HEK293 (cell line): ENCODE measurements around the gene BRD1.

ENCODE experiments used
- CTCF ChIA-PET: fragments of 350-600 bp; formaldehyde crosslinking; extraction: SDS; loops from one replicate; lab custom pipeline; 2021; ENCODE audit warnings: antibody characterized with exemption; lab: Yijun Ruan, JAX
- POLR2A ChIA-PET: fragments of 300-600 bp; formaldehyde crosslinking; extraction: SDS; loops from one replicate; lab custom pipeline; 2020; ENCODE audit warnings: antibody characterized with exemption, inconsistent platforms; lab: Yijun Ruan, JAX
- H3K27ac ChIP-seq: fragments of 200-500 bp; sonication (Bioruptor generic); 2 replicates; pipeline ENCODE4 v1.5.1; 2014; ENCODE audit warnings: low read depth, low read length, control low read depth, inconsistent platforms; ENCODE audit errors: extremely low read depth
- H3K36me3 ChIP-seq, 2 experiments: fragments of 200-500 bp in 1 of 2; sonication (Bioruptor generic) in 1 of 2; 1 replicate in 1 of 2; 2 replicates in 1 of 2; pipeline ENCODE4 v1.5.1; 2014 to 2017; ENCODE audit warnings: inconsistent platforms in 2 of 2, low read length in 2 of 2; ENCODE audit not compliant: control insufficient read depth in 2 of 2, insufficient read depth in 1 of 2
- H3K4me1 ChIP-seq: fragments of 200-500 bp; sonication (Bioruptor generic); 2 replicates; pipeline ENCODE4 v1.5.1; 2014; ENCODE audit warnings: mild to moderate bottlenecking, low read length, inconsistent platforms; ENCODE audit not compliant: control insufficient read depth, insufficient read depth
- H3K4me3 ChIP-seq: 2 replicates; pipeline ENCODE4 v1.5.1; 2011; ENCODE audit warnings: low read depth, mild to moderate bottlenecking, control low read depth, low read length, moderate library complexity
- H3K9me3 ChIP-seq: fragments of 200-500 bp; sonication (Bioruptor generic); 2 replicates; pipeline ENCODE4 v1.5.1; 2014; ENCODE audit warnings: low read depth, low read length, inconsistent platforms; ENCODE audit not compliant: control insufficient read depth, insufficient read depth
- BCL11B ChIP-seq: fragments of 450-650 bp; formaldehyde crosslinking; IDR thresholded peaks from 2 replicates; pipeline ENCODE4 v1.5.1; 2016; ENCODE audit warnings: low read depth, missing biosample characterization, missing genetic modification characterization
- HOXA7 ChIP-seq: sonication (generic); formaldehyde crosslinking; IDR thresholded peaks from 2 replicates; pipeline ENCODE4 v1.8.1; 2022; ENCODE audit warnings: missing genetic modification reagents, borderline replicate concordance
- KLF17 ChIP-seq: fragments of 450-650 bp; formaldehyde crosslinking; IDR thresholded peaks from 2 replicates; pipeline ENCODE4 v1.5.1; 2016; ENCODE audit warnings: missing biosample characterization, missing genetic modification characterization
- OVOL3 ChIP-seq: fragments of 450-650 bp; formaldehyde crosslinking; IDR thresholded peaks from 2 replicates; pipeline ENCODE4 v1.5.1; 2016; ENCODE audit warnings: missing biosample characterization, missing genetic modification characterization
- PRDM1 ChIP-seq: fragments of 450-650 bp; formaldehyde crosslinking; IDR thresholded peaks from 2 replicates; pipeline ENCODE4; 2016; ENCODE audit warnings: missing biosample characterization, missing genetic modification characterization
- ZFHX2 ChIP-seq: fragments of 450-650 bp; formaldehyde crosslinking; conservative IDR thresholded peaks from 2 replicates; pipeline ENCODE4 v1.5.1; 2016; ENCODE audit warnings: missing biosample characterization, missing genetic modification characterization
- ZNF140 ChIP-seq: fragments of 450-650 bp; formaldehyde crosslinking; IDR thresholded peaks from 2 replicates; pipeline ENCODE4 v1.5.1; 2016; ENCODE audit warnings: missing biosample characterization, missing genetic modification characterization
- ZNF155 ChIP-seq: fragments of 450-650 bp; formaldehyde crosslinking; IDR thresholded peaks from 2 replicates; pipeline ENCODE4 v1.5.1; 2016; ENCODE audit warnings: missing biosample characterization, missing genetic modification characterization
- ZNF174 ChIP-seq: fragments of 450-650 bp; formaldehyde crosslinking; IDR thresholded peaks from 2 replicates; pipeline ENCODE4 v1.5.0; 2017; ENCODE audit warnings: missing biosample characterization, mild to moderate bottlenecking, missing genetic modification characterization
- ZNF23 ChIP-seq: fragments of 450-650 bp; formaldehyde crosslinking; IDR thresholded peaks from 2 replicates; pipeline ENCODE4 v1.5.1; 2016; ENCODE audit warnings: missing biosample characterization, missing genetic modification characterization, borderline replicate concordance
- ZNF248 ChIP-seq: fragments of 450-650 bp; formaldehyde crosslinking; IDR thresholded peaks from 2 replicates; pipeline ENCODE4 v1.5.1; 2017; ENCODE audit warnings: missing biosample characterization, missing genetic modification characterization
- ZNF514 ChIP-seq: fragments of 450-650 bp; formaldehyde crosslinking; IDR thresholded peaks from 2 replicates; pipeline ENCODE4 v1.5.1; 2016; ENCODE audit warnings: missing biosample characterization, missing genetic modification characterization
- ZNF580 ChIP-seq: fragments of 450-650 bp; formaldehyde crosslinking; IDR thresholded peaks from 2 replicates; pipeline ENCODE4 v1.5.1; 2016; ENCODE audit warnings: missing biosample characterization, missing genetic modification characterization
- ZNF660 ChIP-seq: fragments of 450-650 bp; IDR thresholded peaks from 2 replicates; pipeline ENCODE4 v1.5.1; 2018; ENCODE audit warnings: missing biosample characterization, mild to moderate bottlenecking, missing genetic modification characterization
- ZNF768 ChIP-seq: fragments of 450-650 bp; formaldehyde crosslinking; IDR thresholded peaks from 2 replicates; pipeline ENCODE4 v1.5.1; 2018; ENCODE audit warnings: missing biosample characterization, mild to moderate bottlenecking, missing genetic modification characterization
- ZNF785 ChIP-seq: fragments of 450-650 bp; formaldehyde crosslinking; IDR thresholded peaks from 2 replicates; pipeline ENCODE4 v1.5.1; 2016; ENCODE audit warnings: missing biosample characterization, missing genetic modification characterization
- ZNF830 ChIP-seq: fragments of 450-650 bp; IDR thresholded peaks from 2 replicates; pipeline ENCODE4 v1.5.0; 2018; ENCODE audit warnings: missing biosample characterization, missing genetic modification characterization, low read depth, mild to moderate bottlenecking, moderate library complexity
- ZNF843 ChIP-seq: fragments of 450-650 bp; formaldehyde crosslinking; IDR thresholded peaks from 2 replicates; pipeline ENCODE4 v1.5.1; 2016; ENCODE audit warnings: missing biosample characterization, missing genetic modification characterization
- ZXDB ChIP-seq: fragments of 450-650 bp; formaldehyde crosslinking; IDR thresholded peaks from 2 replicates; pipeline ENCODE4 v1.5.1; 2016; ENCODE audit warnings: missing biosample characterization, missing genetic modification characterization
- TF ChIP-seq, protein P1 (sequence below): fragments of 450-650 bp; formaldehyde crosslinking; IDR thresholded peaks from 2 replicates; pipeline ENCODE4 v1.5.1; 2016; ENCODE audit warnings: missing biosample characterization, missing genetic modification characterization
- TF ChIP-seq, protein P2 (sequence below): fragments of 450-650 bp; formaldehyde crosslinking; IDR thresholded peaks from 2 replicates; pipeline ENCODE4 v1.5.1; 2016; ENCODE audit warnings: missing biosample characterization, missing genetic modification characterization
- TF ChIP-seq, protein P3 (sequence below): fragments of 450-650 bp; formaldehyde crosslinking; IDR thresholded peaks from 2 replicates; pipeline ENCODE4 v1.5.1; 2016; ENCODE audit warnings: missing biosample characterization, missing genetic modification characterization, borderline replicate concordance

The BRD1 gene

GRCh38 chr22:49774499-49775151 is 53.0 kb downstream of the BRD1 start:
- ChIA-PET CTCF (interaction anchor here (0.6 to 0.7 kb wide), 2 partner anchors 39 to 46 kb away, joined by 3 to 4 read pairs; no protein-coding TSS in a partner anchor), POLR2A (no interaction called here)
- no peak overlapping the region for H3K27ac ChIP-seq
- H3K4me1 ChIP-seq = no peaks in the 10 kb centered on the region
- TF ChIP-seq ZNF174 (tag by site-specific recombination) (no peak), ZXDB (tag by site-specific recombination) (no peak), PRDM1 (tag by site-specific recombination) (no peak), ZNF785 (no peak), ZNF514 (tag by site-specific recombination) (no peak), BCL11B (tag by site-specific recombination) (no peak), ZNF140 (tag by site-specific recombination) (no peak), ZNF768 (tag by site-specific recombination) (no peak), OVOL3 (no peak), ZFHX2 (no peak), ZNF155 (tag by site-specific recombination) (no peak), ZNF580 (tag by site-specific recombination) (no peak), ZNF843 (tag by site-specific recombination) (no peak), ZNF23 (tag by site-specific recombination) (no peak)
- TF ChIP-seq, protein P1, sequence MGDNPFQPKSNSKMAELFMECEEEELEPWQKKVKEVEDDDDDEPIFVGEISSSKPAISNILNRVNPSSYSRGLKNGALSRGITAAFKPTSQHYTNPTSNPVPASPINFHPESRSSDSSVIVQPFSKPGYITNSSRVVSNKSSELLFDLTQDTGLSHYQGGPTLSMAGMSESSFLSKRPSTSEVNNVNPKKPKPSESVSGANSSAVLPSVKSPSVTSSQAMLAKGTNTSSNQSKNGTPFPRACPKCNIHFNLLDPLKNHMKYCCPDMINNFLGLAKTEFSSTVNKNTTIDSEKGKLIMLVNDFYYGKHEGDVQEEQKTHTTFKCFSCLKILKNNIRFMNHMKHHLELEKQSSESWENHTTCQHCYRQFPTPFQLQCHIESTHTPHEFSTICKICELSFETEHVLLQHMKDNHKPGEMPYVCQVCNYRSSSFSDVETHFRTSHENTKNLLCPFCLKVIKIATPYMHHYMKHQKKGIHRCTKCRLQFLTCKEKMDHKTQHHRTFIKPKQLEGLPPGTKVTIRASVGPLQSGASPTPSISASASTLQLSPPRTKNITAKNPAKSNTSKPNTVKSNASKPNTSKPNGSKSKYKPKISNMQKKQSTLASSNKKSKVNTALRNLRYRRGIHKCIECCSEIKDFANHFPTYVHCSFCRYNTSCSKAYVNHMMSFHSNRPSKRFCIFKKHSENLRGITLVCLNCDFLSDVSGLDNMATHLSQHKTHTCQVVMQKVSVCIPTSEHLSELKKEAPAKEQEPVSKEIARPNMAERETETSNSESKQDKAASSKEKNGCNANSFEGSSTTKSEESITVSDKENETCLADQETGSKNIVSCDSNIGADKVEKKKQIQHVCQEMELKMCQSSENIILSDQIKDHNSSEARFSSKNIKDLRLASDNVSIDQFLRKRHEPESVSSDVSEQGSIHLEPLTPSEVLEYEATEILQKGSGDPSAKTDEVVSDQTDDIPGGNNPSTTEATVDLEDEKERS (tag by site-specific recombination) = no peak
- TF ChIP-seq, protein P2, sequence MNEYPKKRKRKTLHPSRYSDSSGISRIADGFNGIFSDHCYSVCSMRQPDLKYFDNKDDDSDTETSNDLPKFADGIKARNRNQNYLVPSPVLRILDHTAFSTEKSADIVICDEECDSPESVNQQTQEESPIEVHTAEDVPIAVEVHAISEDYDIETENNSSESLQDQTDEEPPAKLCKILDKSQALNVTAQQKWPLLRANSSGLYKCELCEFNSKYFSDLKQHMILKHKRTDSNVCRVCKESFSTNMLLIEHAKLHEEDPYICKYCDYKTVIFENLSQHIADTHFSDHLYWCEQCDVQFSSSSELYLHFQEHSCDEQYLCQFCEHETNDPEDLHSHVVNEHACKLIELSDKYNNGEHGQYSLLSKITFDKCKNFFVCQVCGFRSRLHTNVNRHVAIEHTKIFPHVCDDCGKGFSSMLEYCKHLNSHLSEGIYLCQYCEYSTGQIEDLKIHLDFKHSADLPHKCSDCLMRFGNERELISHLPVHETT (tag by site-specific recombination) = no peak
- H3K4me3 ChIP-seq = no peak overlapping the region
- no peaks in the 10 kb centered on the region for H3K9me3 ChIP-seq
- H3K36me3 ChIP-seq = peaks cover 14 to 73% of the 10 kb centered on the region in 2 experiments

- ChIA-PET POLR2A (no interaction called here), CTCF (no interaction called here)
- H3K27ac ChIP-seq = no peak overlapping the region
- no peaks in the 10 kb centered on the region for H3K4me1 ChIP-seq
- H3K36me3 ChIP-seq = peaks cover 14 to 67% of the 10 kb centered on the region in 2 experiments
- H3K4me3 ChIP-seq = no peak overlapping the region
- no peak for TF ChIP-seq ZNF248 (tag by site-specific recombination)
- TF ChIP-seq KLF17 (tag by site-specific recombination) = no peak
- TF ChIP-seq, protein P3, sequence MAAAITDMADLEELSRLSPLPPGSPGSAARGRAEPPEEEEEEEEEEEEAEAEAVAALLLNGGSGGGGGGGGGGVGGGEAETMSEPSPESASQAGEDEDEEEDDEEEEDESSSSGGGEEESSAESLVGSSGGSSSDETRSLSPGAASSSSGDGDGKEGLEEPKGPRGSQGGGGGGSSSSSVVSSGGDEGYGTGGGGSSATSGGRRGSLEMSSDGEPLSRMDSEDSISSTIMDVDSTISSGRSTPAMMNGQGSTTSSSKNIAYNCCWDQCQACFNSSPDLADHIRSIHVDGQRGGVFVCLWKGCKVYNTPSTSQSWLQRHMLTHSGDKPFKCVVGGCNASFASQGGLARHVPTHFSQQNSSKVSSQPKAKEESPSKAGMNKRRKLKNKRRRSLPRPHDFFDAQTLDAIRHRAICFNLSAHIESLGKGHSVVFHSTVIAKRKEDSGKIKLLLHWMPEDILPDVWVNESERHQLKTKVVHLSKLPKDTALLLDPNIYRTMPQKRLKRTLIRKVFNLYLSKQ = no peak
- no peak for TF ChIP-seq HOXA7 (CRISPR knock-in tag)
- no peak for TF ChIP-seq ZNF830 (tag by site-specific recombination)
- no peak for TF ChIP-seq ZNF660 (tag by site-specific recombination)
- TF ChIP-seq PRDM1 (tag by site-specific recombination) = no peak
- TF ChIP-seq ZNF768 (tag by site-specific recombination) = no peak
- H3K9me3 ChIP-seq = no peaks in the 10 kb centered on the region
Measured at GRCh38 chr22:49774046-49774445, 53.6 kb downstream of the BRD1 start.
